T-helper 17 cell (primary cell): ENCODE data around the gene ZFP42. TPM values are rescaled to one million over a fixed set of nuclear protein-coding genes. Genes with fewer than 3 reads are reported as not detected.

Source experiments
- ATAC-seq: fragments of 150-1000 bp; cut with Tn5 transposase; 2 replicates; pipeline ENCODE4 v1.10.0; 2021; ENCODE audit warnings: mild to moderate bottlenecking, moderate library complexity
- DNase-seq, 3 donors: peaks; one replicate each; pipeline versions ENCODE4 v3.0.0 to v3.0.0-alpha.2; 2020 to 2021
- H3K9me3 ChIP-seq: one replicate; pipeline ENCODE4 v1.7.0; 2013; ENCODE audit warnings: low read length, mild to moderate bottlenecking; ENCODE audit not compliant: control insufficient read depth, poor library complexity, severe bottlenecking
- H3K27ac Mint-ChIP-seq: one replicate; pipeline ENCODE4 v1.8.0; 2022; ENCODE audit warnings: mild to moderate bottlenecking, moderate library complexity, mixed read lengths
- H3K27me3 Mint-ChIP-seq: one replicate; pipeline ENCODE4 v1.8.0; 2022; ENCODE audit warnings: mixed read lengths
- H3K36me3 Mint-ChIP-seq: one replicate; pipeline ENCODE4 v1.8.0; 2022; ENCODE audit warnings: low read depth, mixed read lengths
- H3K4me1 Mint-ChIP-seq: one replicate; pipeline ENCODE4 v1.8.0; 2022; ENCODE audit warnings: mild to moderate bottlenecking, mixed read lengths
- H3K4me3 Mint-ChIP-seq: one replicate; pipeline ENCODE4 v1.8.0; 2022; ENCODE audit warnings: mild to moderate bottlenecking, moderate library complexity, mixed read lengths
- total RNA-seq, 4 donors: library from RNA in 2 of 4; stranded (reverse) in 2 of 4; gene quantifications; one replicate each; pipeline ENCODE4 v1.2.3 and lab custom pipeline; 2022 to 2026

The ZFP42 gene
- total RNA-seq, 2 donors from 2014 or later = not detected

- Mint-ChIP-seq H3K36me3 (no peaks in the 10 kb centered on the region), H3K27me3 (no peaks in the 10 kb centered on the region), H3K27ac (no peak overlapping the region), H3K4me3 (no peak overlapping the region), H3K4me1 (no peaks in the 10 kb centered on the region)
- no peak for ATAC-seq
- no peak for DNase-seq
- H3K9me3 ChIP-seq = no peaks in the 10 kb centered on the region
Observed at GRCh38 chr4:188002751-188003150, 7.2 kb downstream of the ZFP42 start.

GRCh38 chr4:188005561-188005960 lies 10.0 kb downstream of the ZFP42 start:
- ATAC-seq = no peak
- H3K4me3 Mint-ChIP-seq = no peak overlapping the region

GRCh38 chr4:188006285-188006848 lies 10.8 kb downstream of the ZFP42 start:
- no peaks in the 10 kb centered on the region for H3K4me1 Mint-ChIP-seq
- H3K9me3 ChIP-seq = no peaks in the 10 kb centered on the region
- no peaks in the 10 kb centered on the region for H3K36me3 Mint-ChIP-seq
- H3K4me3 Mint-ChIP-seq = no peak overlapping the region
- H3K27ac Mint-ChIP-seq = no peak overlapping the region
- H3K27me3 Mint-ChIP-seq = no peaks in the 10 kb centered on the region
- no peak for ATAC-seq
- no peak for DNase-seq

More at GRCh38 chr4:188005561-188005960, 10.0 kb downstream of the ZFP42 start:
- no peak overlapping the region for H3K27ac Mint-ChIP-seq
- H3K27me3 Mint-ChIP-seq = no peaks in the 10 kb centered on the region
- H3K36me3 Mint-ChIP-seq = no peaks in the 10 kb centered on the region
- no peaks in the 10 kb centered on the region for H3K4me1 Mint-ChIP-seq
- H3K9me3 ChIP-seq = no peaks in the 10 kb centered on the region
- DNase-seq = no peak

GRCh38 chr4:188008377-188008776 lies 12.8 kb downstream of the ZFP42 start:
- Mint-ChIP-seq H3K36me3 (no peaks in the 10 kb centered on the region), H3K27ac (no peak overlapping the region), H3K4me1 (no peaks in the 10 kb centered on the region), H3K4me3 (no peak overlapping the region), H3K27me3 (no peaks in the 10 kb centered on the region)
- ATAC-seq (no peak), DNase-seq (no peak)
- H3K9me3 ChIP-seq = no peaks in the 10 kb centered on the region

- H3K4me1 Mint-ChIP-seq = no peaks in the 10 kb centered on the region
Observed at GRCh38 chr4:188012426-188012945, 16.9 kb downstream of the ZFP42 start.

GRCh38 chr4:188015025-188015940 lies 19.7 kb downstream of the ZFP42 start:
- Mint-ChIP-seq H3K27ac (no peak overlapping the region), H3K27me3 (no peaks in the 10 kb centered on the region), H3K4me3 (no peak overlapping the region), H3K36me3 (no peaks in the 10 kb centered on the region), H3K4me1 (no peaks in the 10 kb centered on the region)
- DNase-seq (no peak), ATAC-seq (no peak)
- H3K9me3 ChIP-seq = no peaks in the 10 kb centered on the region

More at GRCh38 chr4:188012426-188012945, 16.9 kb downstream of the ZFP42 start:
- Mint-ChIP-seq H3K27me3 (no peaks in the 10 kb centered on the region), H3K4me3 (no peak overlapping the region), H3K36me3 (no peaks in the 10 kb centered on the region), H3K27ac (no peak overlapping the region)
- H3K9me3 ChIP-seq = no peaks in the 10 kb centered on the region
- no peak for DNase-seq
- ATAC-seq = no peak

GRCh38 chr4:188016754-188017153 lies 21.2 kb downstream of the ZFP42 start:
- H3K9me3 ChIP-seq = no peaks in the 10 kb centered on the region
- H3K27me3 Mint-ChIP-seq = no peaks in the 10 kb centered on the region

GRCh38 chr4:188018262-188018661 lies 22.7 kb downstream of the ZFP42 start:
- Mint-ChIP-seq H3K36me3 (no peaks in the 10 kb centered on the region), H3K4me1 (no peaks in the 10 kb centered on the region), H3K4me3 (no peak overlapping the region), H3K27me3 (no peaks in the 10 kb centered on the region), H3K27ac (no peak overlapping the region)
- no peaks in the 10 kb centered on the region for H3K9me3 ChIP-seq
- no peak for DNase-seq
- ATAC-seq = no peak

More at GRCh38 chr4:188016754-188017153, 21.2 kb downstream of the ZFP42 start:
- Mint-ChIP-seq H3K36me3 (no peaks in the 10 kb centered on the region), H3K4me1 (no peaks in the 10 kb centered on the region), H3K4me3 (no peak overlapping the region), H3K27ac (no peak overlapping the region)
- no peak for DNase-seq
- ATAC-seq = no peak

- ATAC-seq = no peak
- no peaks in the 10 kb centered on the region for H3K27me3 Mint-ChIP-seq
Observed at GRCh38 chr4:188021548-188022249, 26.1 kb downstream of the ZFP42 start.

GRCh38 chr4:188023682-188024081 lies 28.1 kb downstream of the ZFP42 start:
- H3K9me3 ChIP-seq = no peaks in the 10 kb centered on the region
- Mint-ChIP-seq H3K27ac (no peak overlapping the region), H3K36me3 (no peaks in the 10 kb centered on the region), H3K27me3 (no peaks in the 10 kb centered on the region), H3K4me3 (no peak overlapping the region), H3K4me1 (no peaks in the 10 kb centered on the region)
- ATAC-seq (no peak), DNase-seq (no peak)

More at GRCh38 chr4:188021548-188022249, 26.1 kb downstream of the ZFP42 start:
- no peaks in the 10 kb centered on the region for H3K36me3 Mint-ChIP-seq
- no peaks in the 10 kb centered on the region for H3K9me3 ChIP-seq
- DNase-seq = no peak
- no peak overlapping the region for H3K27ac Mint-ChIP-seq
- no peaks in the 10 kb centered on the region for H3K4me1 Mint-ChIP-seq
- H3K4me3 Mint-ChIP-seq = no peak overlapping the region

GRCh38 chr4:188025476-188025875 lies 29.9 kb downstream of the ZFP42 start:
- no peak for ATAC-seq
- Mint-ChIP-seq H3K36me3 (no peaks in the 10 kb centered on the region), H3K27me3 (no peaks in the 10 kb centered on the region), H3K4me1 (no peaks in the 10 kb centered on the region), H3K27ac (no peak overlapping the region), H3K4me3 (no peak overlapping the region)
- H3K9me3 ChIP-seq = no peaks in the 10 kb centered on the region
- DNase-seq = no peak

GRCh38 chr4:188029114-188029513 lies 33.5 kb downstream of the ZFP42 start:
- no peak for ATAC-seq
- no peak overlapping the region for H3K4me3 Mint-ChIP-seq

GRCh38 chr4:188030401-188030800 lies 34.8 kb downstream of the ZFP42 start:
- no peaks in the 10 kb centered on the region for H3K9me3 ChIP-seq
- ATAC-seq (no peak), DNase-seq (no peak)
- H3K27ac Mint-ChIP-seq = no peak overlapping the region
- no peaks in the 10 kb centered on the region for H3K27me3 Mint-ChIP-seq
- H3K4me3 Mint-ChIP-seq = no peak overlapping the region
- no peaks in the 10 kb centered on the region for H3K36me3 Mint-ChIP-seq
- no peaks in the 10 kb centered on the region for H3K4me1 Mint-ChIP-seq

More at GRCh38 chr4:188029114-188029513, 33.5 kb downstream of the ZFP42 start:
- Mint-ChIP-seq H3K27me3 (no peaks in the 10 kb centered on the region), H3K4me1 (no peaks in the 10 kb centered on the region), H3K27ac (no peak overlapping the region), H3K36me3 (no peaks in the 10 kb centered on the region)
- no peaks in the 10 kb centered on the region for H3K9me3 ChIP-seq
- DNase-seq = no peak
